Measurements from ENCODE around the gene STXBP1.

The STXBP1 gene

DNA sequence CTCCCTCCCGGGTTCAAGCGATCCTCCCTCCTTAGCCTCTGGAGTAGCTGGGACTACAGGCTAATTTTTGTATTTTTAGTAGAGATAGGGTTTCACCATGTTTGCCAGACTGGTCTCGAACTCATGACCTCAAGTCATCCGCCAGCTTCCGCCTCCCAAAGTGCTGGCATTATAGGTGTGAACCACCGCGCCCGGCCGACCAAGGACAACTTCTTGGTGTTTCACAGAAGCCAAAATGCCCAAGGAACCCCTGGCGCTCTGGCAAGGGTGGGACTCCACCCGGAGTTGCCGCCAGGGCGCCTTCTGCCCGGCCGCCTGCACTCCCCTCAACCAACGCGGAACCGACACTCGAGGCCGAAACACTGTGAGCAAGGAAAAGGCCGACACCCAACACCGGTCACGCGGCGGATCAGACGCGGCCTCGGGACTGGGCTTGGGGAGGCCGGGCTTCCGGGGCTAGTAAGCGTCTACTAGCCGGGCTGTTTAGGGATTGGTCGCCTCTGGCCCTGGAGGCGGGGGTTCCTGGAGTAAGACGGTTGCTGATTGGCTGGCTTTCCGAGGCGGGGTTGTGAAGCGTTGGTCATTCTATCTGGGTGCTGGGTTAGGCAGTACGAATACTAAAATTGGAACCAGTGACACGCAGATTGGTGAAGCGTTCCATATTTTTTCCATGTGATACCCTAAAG, 87.1 kb downstream of the STXBP1 start:
- TF ChIP-seq, protein P1, sequence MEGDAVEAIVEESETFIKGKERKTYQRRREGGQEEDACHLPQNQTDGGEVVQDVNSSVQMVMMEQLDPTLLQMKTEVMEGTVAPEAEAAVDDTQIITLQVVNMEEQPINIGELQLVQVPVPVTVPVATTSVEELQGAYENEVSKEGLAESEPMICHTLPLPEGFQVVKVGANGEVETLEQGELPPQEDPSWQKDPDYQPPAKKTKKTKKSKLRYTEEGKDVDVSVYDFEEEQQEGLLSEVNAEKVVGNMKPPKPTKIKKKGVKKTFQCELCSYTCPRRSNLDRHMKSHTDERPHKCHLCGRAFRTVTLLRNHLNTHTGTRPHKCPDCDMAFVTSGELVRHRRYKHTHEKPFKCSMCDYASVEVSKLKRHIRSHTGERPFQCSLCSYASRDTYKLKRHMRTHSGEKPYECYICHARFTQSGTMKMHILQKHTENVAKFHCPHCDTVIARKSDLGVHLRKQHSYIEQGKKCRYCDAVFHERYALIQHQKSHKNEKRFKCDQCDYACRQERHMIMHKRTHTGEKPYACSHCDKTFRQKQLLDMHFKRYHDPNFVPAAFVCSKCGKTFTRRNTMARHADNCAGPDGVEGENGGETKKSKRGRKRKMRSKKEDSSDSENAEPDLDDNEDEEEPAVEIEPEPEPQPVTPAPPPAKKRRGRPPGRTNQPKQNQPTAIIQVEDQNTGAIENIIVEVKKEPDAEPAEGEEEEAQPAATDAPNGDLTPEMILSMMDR (IDR thresholded peaks at IDR 0.05; ENCODE audit: low read length): no peak
- no peak for TF ChIP-seq EZH2 (IDR thresholded peaks at IDR 0.05; ENCODE audit: borderline replicate concordance, low read length)
- Histone ChIP-seq H3K9me2 (ENCODE audit: low read depth, low read length) (no peaks in the 10 kb centered on the region), H3K27me3 (ENCODE audit: insufficient read depth, low read length) (no peaks in the 10 kb centered on the region; the same call in 1 of the 2 replicates), H3K9ac (ENCODE audit: low read length) (peak overlapping the region; percentile 28; the same call in 1 of the 2 replicates), H3K27ac (ENCODE audit: low read depth, low read length, poor library complexity, severe bottlenecking) (no peak overlapping the region), H3F3A (ENCODE audit: insufficient read depth, low read length) (no peaks in the 10 kb centered on the region; the same call in 1 of the 2 replicates), H3K9me3 (ENCODE audit: low read length) (no peaks in the 10 kb centered on the region), H3K79me2 (ENCODE audit: insufficient read depth, low read length) (no peaks in the 10 kb centered on the region), H4K20me1 (ENCODE audit: insufficient read depth, low read length) (no peaks in the 10 kb centered on the region), H3K4me2 (ENCODE audit: low read length) (peak overlapping the region; percentile 59), H3K36me3 (ENCODE audit: insufficient read depth, low read length) (no peaks in the 10 kb centered on the region), H3K4me3 (ENCODE audit: low read depth, low read length, poor library complexity, severe bottlenecking) (peak overlapping the region; percentile 53), H3K4me1 (ENCODE audit: insufficient read depth, low read length, severe bottlenecking) (peaks cover 10% of the 10 kb centered on the region), H2AFZ (ENCODE audit: low read length) (peak overlapping the region; percentile 52; the same call in 1 of the 2 replicates)

DNA sequence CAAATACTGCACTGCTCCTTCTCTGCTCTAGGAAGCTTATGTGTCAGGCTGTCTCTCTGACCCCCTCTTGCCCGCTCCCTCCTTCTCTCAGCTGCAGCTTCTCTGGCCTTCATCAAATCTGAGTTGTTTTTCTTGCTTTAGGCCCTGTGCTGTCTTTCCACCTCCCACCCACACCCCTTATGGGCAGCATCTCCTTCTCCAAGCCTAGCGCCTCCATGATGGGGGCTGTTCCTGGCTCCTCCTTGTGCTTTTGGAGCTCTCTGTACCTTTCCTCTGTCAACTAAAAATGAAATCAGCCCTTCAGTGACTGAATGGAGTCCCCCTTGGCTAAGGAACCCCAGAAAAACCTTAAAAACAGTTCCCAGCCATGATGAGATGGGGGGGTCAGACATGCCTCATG, 88.1 kb downstream of the STXBP1 start:
- Histone ChIP-seq H3K79me2 (ENCODE audit: insufficient read depth, low read length) (no peaks in the 10 kb centered on the region), H3F3A (ENCODE audit: insufficient read depth, low read length) (no peaks in the 10 kb centered on the region; the same call in 1 of the 2 replicates), H3K36me3 (ENCODE audit: insufficient read depth, low read length) (no peaks in the 10 kb centered on the region), H3K9me3 (ENCODE audit: low read length) (no peaks in the 10 kb centered on the region), H3K9me2 (ENCODE audit: low read depth, low read length) (no peaks in the 10 kb centered on the region), H4K20me1 (ENCODE audit: insufficient read depth, low read length) (no peaks in the 10 kb centered on the region), H3K4me2 (ENCODE audit: low read length) (no peak overlapping the region), H3K4me3 (ENCODE audit: low read depth, low read length, poor library complexity, severe bottlenecking) (no peak overlapping the region), H3K9ac (ENCODE audit: low read length) (no peak overlapping the region), H3K4me1 (ENCODE audit: insufficient read depth, low read length, severe bottlenecking) (peaks cover 10% of the 10 kb centered on the region), H3K27me3 (ENCODE audit: insufficient read depth, low read length) (0 out of 2 replicates have a peak, but pooled peaks cover 2% of the 10 kb centered on the region), H2AFZ (ENCODE audit: low read length) (no peak overlapping the region), H3K27ac (ENCODE audit: low read depth, low read length, poor library complexity, severe bottlenecking) (no peak overlapping the region)
- TF ChIP-seq, protein P1 (IDR thresholded peaks at IDR 0.05; ENCODE audit: low read length): no peak
- no peak for TF ChIP-seq EZH2 (IDR thresholded peaks at IDR 0.05; ENCODE audit: borderline replicate concordance, low read length)

DNA sequence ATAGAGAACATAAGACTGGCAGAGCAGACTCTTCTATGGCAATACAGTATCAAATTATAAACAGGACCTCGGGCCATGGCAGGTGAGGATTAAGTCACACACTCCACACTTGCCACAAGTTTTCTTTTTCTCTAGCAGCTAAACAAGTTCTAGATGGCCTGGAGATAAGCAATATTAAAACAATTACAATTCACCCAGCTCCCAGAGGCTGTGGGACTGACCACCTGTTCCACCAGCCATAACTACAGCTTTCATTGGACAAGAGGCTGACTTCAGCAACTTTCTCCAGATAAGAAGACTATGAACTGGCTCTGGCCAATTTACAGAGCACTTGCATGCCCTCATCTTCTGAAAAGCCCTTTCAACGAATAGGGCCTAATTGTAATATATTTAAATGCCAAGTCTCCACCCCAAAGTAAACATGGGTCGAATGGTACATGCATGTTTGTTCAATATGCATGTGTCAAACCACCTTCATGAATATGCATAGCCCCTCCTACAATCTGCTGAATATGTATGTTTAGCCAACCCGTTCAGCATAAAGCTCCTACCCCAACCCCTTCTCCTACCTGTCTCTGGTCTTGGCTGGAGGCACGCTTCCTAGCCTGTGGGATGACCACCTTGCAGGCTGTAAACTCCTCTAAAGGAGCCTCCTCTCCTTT, 88.6 kb downstream of the STXBP1 start:
- H3K79me2 ChIP-seq (ENCODE audit: insufficient read depth, low read length): no peaks in the 10 kb centered on the region
- no peaks in the 10 kb centered on the region for H3K36me3 ChIP-seq (ENCODE audit: insufficient read depth, low read length)
- no peaks in the 10 kb centered on the region; the same call in 1 of the 2 replicates for H3F3A ChIP-seq (ENCODE audit: insufficient read depth, low read length)
- H4K20me1 ChIP-seq (ENCODE audit: insufficient read depth, low read length): no peaks in the 10 kb centered on the region
- H3K4me3 ChIP-seq (ENCODE audit: low read depth, low read length, poor library complexity, severe bottlenecking): no peak overlapping the region
- H2AFZ ChIP-seq (ENCODE audit: low read length): no peak overlapping the region
- no peaks in the 10 kb centered on the region for H3K9me3 ChIP-seq (ENCODE audit: low read length)
- H3K4me1 ChIP-seq (ENCODE audit: insufficient read depth, low read length, severe bottlenecking): peaks cover 10% of the 10 kb centered on the region
- H3K9me2 ChIP-seq (ENCODE audit: low read depth, low read length): no peaks in the 10 kb centered on the region
- H3K27ac ChIP-seq (ENCODE audit: low read depth, low read length, poor library complexity, severe bottlenecking): no peak overlapping the region
- 0 out of 2 replicates have a peak, but pooled peaks cover 4% of the 10 kb centered on the region for H3K27me3 ChIP-seq (ENCODE audit: insufficient read depth, low read length)
- TF ChIP-seq, protein P1 (IDR thresholded peaks at IDR 0.05; ENCODE audit: low read length): no peak
- TF ChIP-seq EZH2 (IDR thresholded peaks at IDR 0.05; ENCODE audit: borderline replicate concordance, low read length): no peak
- H3K4me2 ChIP-seq (ENCODE audit: low read length): no peak overlapping the region
- no peak overlapping the region for H3K9ac ChIP-seq (ENCODE audit: low read length)

Data from OCI-LY1 (cell line).